Right lobe of liver (tissue), 6 donors: ENCODE measurements around the gene PPP1R12A. TPM values are rescaled to one million over a fixed set of nuclear protein-coding genes. Genes with fewer than 3 reads are reported as not detected.
A peak's percentile ranks its signal among the peaks of the same experiment; 100 is the strongest.
"Not testable (repeated sequence)": the region's sequence is repeated elsewhere in the genome, so short reads cannot be mapped to it uniquely, and the experiment has no call there.

Source experiments
- ATAC-seq, 4 donors: fragments of 200-7000 bp; cut with Tn5 transposase; one replicate each; pipeline ENCODE4 v1.9.1; 2020; ENCODE audit warnings: mild to moderate bottlenecking in 4 of 4, moderate library complexity in 4 of 4
- DNase-seq, 3 donors: peaks; one replicate each; pipeline ENCODE4 v3.0.0-alpha.2; 2020
- H3K27ac ChIP-seq, 3 donors: fragments of 200-600 bp; one replicate each; pipeline ENCODE4 v1.8.0; 2022
- H3K27me3 ChIP-seq, 2 donors: fragments of 200-600 bp; one replicate each; pipeline ENCODE4 v1.8.0; 2022
- H3K36me3 ChIP-seq, 4 donors: fragments of 200-600 bp; sonication (generic) in 1 of 4; one replicate each; pipeline versions ENCODE4 v1.5.1 to v1.8.0; 2017 to 2022; ENCODE audit warnings: control low read depth in 1 of 4
- H3K4me1 ChIP-seq, 4 donors: fragments of 200-600 bp; sonication (generic) in 1 of 4; one replicate each; pipeline versions ENCODE4 v1.5.1 to v1.8.0; 2017 to 2022; ENCODE audit warnings: control low read depth in 1 of 4
- H3K4me3 ChIP-seq, 3 donors: fragments of 200-600 bp; one replicate each; pipeline ENCODE4 v1.8.0; 2022
- H3K9me3 ChIP-seq, 4 donors: fragments of 200-600 bp; sonication (generic) in 1 of 4; one replicate each; pipeline versions ENCODE4 v1.5.1 to v1.8.0; 2017 to 2022; ENCODE audit warnings: control low read depth in 1 of 4
- CTCF ChIP-seq, 4 donors: fragments of 200-600 bp in 3 of 4; fragments of 450-650 bp in 1 of 4; IDR thresholded peaks; one replicate each; pipeline versions ENCODE4 v1.5.1 to v1.8.0; 2016 to 2022; ENCODE audit warnings: antibody characterized with exemption in 4 of 4, mild to moderate bottlenecking in 2 of 4
- POLR2A ChIP-seq: fragments of 450-650 bp; IDR thresholded peaks from one replicate; pipeline ENCODE4 v1.6.1; 2017; ENCODE audit warnings: antibody characterized with exemption, mild to moderate bottlenecking
- WGBS: methylation state at CpG from one replicate; pipeline ENCODE4 v1.1.6; 2018; ENCODE audit warnings: low coverage, low lambda C conversion rate; ENCODE audit not compliant: insufficient coverage; ENCODE audit errors: missing lambda C conversion rate; 5-methylcytosine and 5-hydroxymethylcytosine counted together
- intact Hi-C, 2 donors: fragments of 100-400 bp; cut with DNase I; formaldehyde crosslinking; loops; one replicate each; pipeline versions ENCODE4 v1.11.2 to v1.14.1; 2022
- total RNA-seq, 6 experiments: library from RNA; depleted of rRNA in 2 of 6; stranded (reverse); fragments of >200 nt in 2 of 6; fragmentation: NEBNext Ultra II Directional in 3 of 6; extraction: Animal tissue kit (Norgen Biotek cat#: 25700) in 3 of 6; gene quantifications; one replicate each; pipeline versions ENCODE4 v1.1.0 to v1.2.4, GENCODE V29; 2016 to 2023
- donor health status: DM: no; HTN: yes; CAD: no.
- donor health status: DM: no; HTN: no; CAD: no.
- donor health status: DM: no; HTN: no; CAD: no.
- donor health status: DM: no; HTN: yes; CAD: no.
- donor health status: DM: no; HTN: yes; CAD: no.

The PPP1R12A gene
- total RNA-seq, 6 experiments from 2014 or later, result 13.1 to 21.0 (median 19.2) TPM

- ATAC-seq (no peak), DNase-seq (no peak)
- WGBS, result 86% methylated on average over 1 of the region's 1 CpG
- Histone ChIP-seq H3K4me3 (no peak overlapping the region), H3K27ac (no peak overlapping the region), H3K9me3 (no peaks in the 10 kb centered on the region), H3K36me3 (no peaks in the 10 kb centered on the region), H3K4me1 (peaks cover 0 to 4% (median 2%) of the 10 kb centered on the region in 4 donors), H3K27me3 (no peaks in the 10 kb centered on the region)
- intact Hi-C loops, result no loop called here
- no peak for TF ChIP-seq CTCF (IDR thresholded peaks at IDR 0.05)
- TF ChIP-seq POLR2A, result no peak
Measured at GRCh38 chr12:79949098-79949497, 14.2 kb upstream of the PPP1R12A start.

- no peaks in the 10 kb centered on the region for H3K9me3 ChIP-seq
- intact Hi-C loops, result no loop called here
Measured at GRCh38 chr12:79945433-79945832, 10.5 kb upstream of the PPP1R12A start.

GRCh38 chr12:79944565-79944964 is 9.7 kb upstream of the PPP1R12A start:
- 80% methylated on average over 3 of the region's 3 CpGs for WGBS
- Histone ChIP-seq H3K27me3 (no peaks in the 10 kb centered on the region), H3K4me3 (no peak overlapping the region), H3K9me3 (no peaks in the 10 kb centered on the region), H3K27ac (no peak overlapping the region), H3K4me1 (peaks cover 0 to 4% (median 2%) of the 10 kb centered on the region in 4 donors), H3K36me3 (no peaks in the 10 kb centered on the region)
- DNase-seq (no peak), ATAC-seq (no peak)
- TF ChIP-seq CTCF (IDR thresholded peaks at IDR 0.05) (no peak), POLR2A (no peak)
- intact Hi-C loops, result no loop called here

More at GRCh38 chr12:79945433-79945832, 10.5 kb upstream of the PPP1R12A start:
- Histone ChIP-seq H3K27ac (no peak overlapping the region), H3K36me3 (no peaks in the 10 kb centered on the region), H3K27me3 (no peaks in the 10 kb centered on the region), H3K4me1 (peaks cover 0 to 4% (median 2%) of the 10 kb centered on the region in 4 donors), H3K4me3 (no peak overlapping the region)
- DNase-seq, result no peak
- WGBS, result 42% methylated on average over 4 of the region's 4 CpGs
- TF ChIP-seq CTCF (IDR thresholded peaks at IDR 0.05), result no peak
- TF ChIP-seq POLR2A, result no peak
- ATAC-seq, result peak; percentile 19 to 73 (median 52)

- H3K4me1 ChIP-seq, intact Hi-C loops, H3K4me3 ChIP-seq: not testable (repeated sequence)
Measured at GRCh38 chr12:79942846-79943245, 7.9 kb upstream of the PPP1R12A start.

GRCh38 chr12:79939728-79940310 is 4.9 kb upstream of the PPP1R12A start:
- ATAC-seq (no peak), DNase-seq (no peak)
- H3K9me3 ChIP-seq, result no peaks in the 10 kb centered on the region
- H3K27ac ChIP-seq, result no peak overlapping the region
- H3K4me3 ChIP-seq, result no peak overlapping the region
- no peaks in the 10 kb centered on the region for H3K36me3 ChIP-seq
- H3K4me1 ChIP-seq, result peaks cover 0 to 6% (median 0%) of the 10 kb centered on the region in 4 donors
- WGBS, result 40% methylated on average over 1 of the region's 1 CpG
- H3K27me3 ChIP-seq, result no peaks in the 10 kb centered on the region
- intact Hi-C loops, result no loop called here
- TF ChIP-seq POLR2A (no peak), CTCF (IDR thresholded peaks at IDR 0.05) (no peak)

More at GRCh38 chr12:79942846-79943245, 7.9 kb upstream of the PPP1R12A start:
- DNase-seq, H3K27me3 ChIP-seq, ATAC-seq, H3K36me3 ChIP-seq, H3K27ac ChIP-seq, H3K9me3 ChIP-seq: not testable (repeated sequence)
- WGBS, result no CpG with 5 or more reads among the region's 2 CpGs
